Stimulated activated CD8-positive, alpha-beta memory T cell treated with anti-CD3 and anti-CD28 coated beads, Interleukin-4, amount 100 ng/mL, for 1 hour (primary cell): Measurements from ENCODE around the gene IFI30.
"Not testable (repeated sequence)": the region's sequence is repeated elsewhere in the genome, so short reads cannot be mapped to it uniquely, and the experiment has no call there.

ENCODE experiments used
- DNase-seq, 2 donors: peaks; one replicate each; pipeline ENCODE4 v3.0.0-alpha.2; 2020; ENCODE audit warnings: low read depth in 2 of 2, low spot score in 1 of 2

IFI30 gene

GRCh38 chr19:18152442-18152816 lies 21.2 kb upstream of the IFI30 start:
- peak; percentile 89 to 92 for DNase-seq

GRCh38 chr19:18152817-18153555 lies 20.6 kb upstream of the IFI30 start, which contains the start of gene PIK3R2:
Gene PIK3R2 (plus strand): TSS chr19:18153163. CDS start chr19:18155880, 2,717 bp downstream.
- peak; percentile 98 for DNase-seq

GRCh38 chr19:18153556-18154134 lies 20.0 kb upstream of the IFI30 start:
- DNase-seq, result no peak

GRCh38 chr19:18155095-18156087 lies 18.2 kb upstream of the IFI30 start:
- DNase-seq, result no peak

GRCh38 chr19:18156268-18156667 lies 17.3 kb upstream of the IFI30 start:
- DNase-seq, result no peak

- DNase-seq, result no peak
Observed at GRCh38 chr19:18156841-18157464, 16.7 kb upstream of the IFI30 start.

- DNase-seq, result no peak
Observed at GRCh38 chr19:18157465-18158063, 16.0 kb upstream of the IFI30 start.

GRCh38 chr19:18158467-18158866 lies 15.1 kb upstream of the IFI30 start:
- DNase-seq, result no peak

- not testable (repeated sequence) for DNase-seq
Observed at GRCh38 chr19:18159059-18159616, 14.5 kb upstream of the IFI30 start.

GRCh38 chr19:18159810-18160209 lies 13.8 kb upstream of the IFI30 start:
- no peak for DNase-seq

GRCh38 chr19:18160493-18160970 lies 13.1 kb upstream of the IFI30 start:
- no peak for DNase-seq

GRCh38 chr19:18160971-18161635 lies 12.5 kb upstream of the IFI30 start:
- peak; percentile 64 to 66 for DNase-seq

GRCh38 chr19:18161636-18162002 lies 12.0 kb upstream of the IFI30 start:
- DNase-seq, result no peak

- no peak for DNase-seq
Observed at GRCh38 chr19:18164072-18164471, 9.5 kb upstream of the IFI30 start.

GRCh38 chr19:18165794-18166544 lies 7.6 kb upstream of the IFI30 start:
- DNase-seq, result no peak

- no peak for DNase-seq
Observed at GRCh38 chr19:18167011-18167410, 6.6 kb upstream of the IFI30 start.

- DNase-seq, result no peak
Observed at GRCh38 chr19:18167975-18168645, 5.5 kb upstream of the IFI30 start.

GRCh38 chr19:18168673-18169381 lies 4.8 kb upstream of the IFI30 start:
- no peak for DNase-seq
